ENCODE data around the gene CEND1.

Gene CEND1

DNA sequence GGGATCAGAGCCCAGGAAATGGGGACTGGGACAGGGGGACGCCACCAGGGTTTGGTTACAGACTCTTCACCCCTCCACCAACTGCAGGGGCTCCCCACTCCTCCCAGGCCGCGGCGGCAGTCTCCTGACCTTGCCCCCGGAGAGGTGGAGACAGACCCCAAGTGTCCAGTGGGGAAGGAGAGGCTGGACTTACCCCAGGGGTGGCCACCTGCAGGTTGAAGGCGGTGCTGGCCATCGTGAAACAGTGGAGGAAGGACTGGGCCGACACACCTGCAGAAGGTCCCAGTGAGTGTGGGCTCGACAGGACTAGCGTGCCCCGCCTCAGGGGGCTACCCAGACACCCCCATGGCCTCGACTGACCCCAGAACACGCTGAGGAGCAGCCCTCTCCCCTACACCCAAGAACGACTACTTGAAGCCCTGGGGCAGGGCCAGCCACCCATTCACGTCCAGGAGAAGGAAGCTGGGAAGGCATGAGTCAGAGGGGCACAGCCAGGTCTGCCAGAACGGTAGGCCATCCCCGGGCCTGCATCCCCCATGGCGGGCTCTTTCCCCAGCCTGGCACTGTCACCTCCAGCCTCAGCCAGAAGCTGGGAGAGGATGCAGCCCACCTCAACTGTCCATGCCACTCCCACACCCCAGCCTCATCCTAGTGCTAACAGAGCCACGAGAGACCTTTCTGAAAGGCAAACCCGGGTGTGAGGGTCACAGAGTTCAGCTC is 14.9 kb downstream of the CEND1 start:
- H3K36me3 Mint-ChIP-seq (ENCODE audit: low read depth): no peaks in the 10 kb centered on the region
- H3K27me3 Mint-ChIP-seq (ENCODE audit: low read depth): no peaks in the 10 kb centered on the region
- H3K9me3 Mint-ChIP-seq: no peaks in the 10 kb centered on the region
- H3K4me3 Mint-ChIP-seq: peak overlapping the region; percentile 56
- no peak overlapping the region for H3K27ac Mint-ChIP-seq
- peaks cover 9% of the 10 kb centered on the region for H3K4me1 Mint-ChIP-seq (ENCODE audit: low read depth)

GRCh38 chr11:773830-774229 is 16.1 kb downstream of the CEND1 start:
- no peaks in the 10 kb centered on the region for H3K36me3 Mint-ChIP-seq (ENCODE audit: low read depth)

DNA sequence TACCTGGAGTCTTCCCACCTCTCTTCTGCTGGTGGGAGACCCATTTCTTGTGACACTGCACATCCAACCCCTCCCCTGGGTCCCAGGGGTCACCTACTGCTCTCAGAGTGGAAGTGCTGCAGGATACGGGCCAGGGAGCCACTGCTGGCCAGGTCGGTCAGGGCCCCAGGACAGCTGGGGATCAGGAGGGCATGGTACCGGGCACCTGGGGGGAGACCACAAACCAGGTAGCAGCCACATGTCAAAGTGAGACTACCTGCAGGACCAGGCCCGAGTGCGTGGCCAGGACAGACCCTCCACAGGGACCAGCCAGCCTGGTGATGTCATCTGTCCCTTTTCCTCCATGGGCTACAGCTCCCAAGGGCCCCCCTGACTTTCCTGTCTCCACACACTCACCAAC is 16.5 kb downstream of the CEND1 start:
- Mint-ChIP-seq H3K27me3 (ENCODE audit: low read depth) (no peaks in the 10 kb centered on the region), H3K36me3 (ENCODE audit: low read depth) (no peaks in the 10 kb centered on the region), H3K4me1 (ENCODE audit: low read depth) (peaks cover 9% of the 10 kb centered on the region), H3K27ac (no peak overlapping the region), H3K4me3 (no peak overlapping the region), H3K9me3 (no peaks in the 10 kb centered on the region)

More at GRCh38 chr11:773830-774229, 16.1 kb downstream of the CEND1 start:
- Mint-ChIP-seq H3K27me3 (ENCODE audit: low read depth) (no peaks in the 10 kb centered on the region), H3K4me3 (no peak overlapping the region), H3K27ac (no peak overlapping the region), H3K9me3 (no peaks in the 10 kb centered on the region), H3K4me1 (ENCODE audit: low read depth) (peaks cover 9% of the 10 kb centered on the region)

GRCh38 chr11:772429-773390 is 17.2 kb downstream of the CEND1 start:
- Mint-ChIP-seq H3K4me1 (ENCODE audit: low read depth) (peaks cover 8% of the 10 kb centered on the region), H3K27me3 (ENCODE audit: low read depth) (no peaks in the 10 kb centered on the region), H3K9me3 (no peaks in the 10 kb centered on the region), H3K36me3 (ENCODE audit: low read depth) (no peaks in the 10 kb centered on the region), H3K27ac (no peak overlapping the region), H3K4me3 (no peak overlapping the region)

GRCh38 chr11:771617-772204 is 18.2 kb downstream of the CEND1 start:
- Mint-ChIP-seq H3K4me3 (no peak overlapping the region), H3K9me3 (no peaks in the 10 kb centered on the region), H3K27me3 (ENCODE audit: low read depth) (no peaks in the 10 kb centered on the region), H3K27ac (no peak overlapping the region), H3K36me3 (ENCODE audit: low read depth) (peaks cover 1% of the 10 kb centered on the region), H3K4me1 (ENCODE audit: low read depth) (peaks cover 8% of the 10 kb centered on the region)

DNA sequence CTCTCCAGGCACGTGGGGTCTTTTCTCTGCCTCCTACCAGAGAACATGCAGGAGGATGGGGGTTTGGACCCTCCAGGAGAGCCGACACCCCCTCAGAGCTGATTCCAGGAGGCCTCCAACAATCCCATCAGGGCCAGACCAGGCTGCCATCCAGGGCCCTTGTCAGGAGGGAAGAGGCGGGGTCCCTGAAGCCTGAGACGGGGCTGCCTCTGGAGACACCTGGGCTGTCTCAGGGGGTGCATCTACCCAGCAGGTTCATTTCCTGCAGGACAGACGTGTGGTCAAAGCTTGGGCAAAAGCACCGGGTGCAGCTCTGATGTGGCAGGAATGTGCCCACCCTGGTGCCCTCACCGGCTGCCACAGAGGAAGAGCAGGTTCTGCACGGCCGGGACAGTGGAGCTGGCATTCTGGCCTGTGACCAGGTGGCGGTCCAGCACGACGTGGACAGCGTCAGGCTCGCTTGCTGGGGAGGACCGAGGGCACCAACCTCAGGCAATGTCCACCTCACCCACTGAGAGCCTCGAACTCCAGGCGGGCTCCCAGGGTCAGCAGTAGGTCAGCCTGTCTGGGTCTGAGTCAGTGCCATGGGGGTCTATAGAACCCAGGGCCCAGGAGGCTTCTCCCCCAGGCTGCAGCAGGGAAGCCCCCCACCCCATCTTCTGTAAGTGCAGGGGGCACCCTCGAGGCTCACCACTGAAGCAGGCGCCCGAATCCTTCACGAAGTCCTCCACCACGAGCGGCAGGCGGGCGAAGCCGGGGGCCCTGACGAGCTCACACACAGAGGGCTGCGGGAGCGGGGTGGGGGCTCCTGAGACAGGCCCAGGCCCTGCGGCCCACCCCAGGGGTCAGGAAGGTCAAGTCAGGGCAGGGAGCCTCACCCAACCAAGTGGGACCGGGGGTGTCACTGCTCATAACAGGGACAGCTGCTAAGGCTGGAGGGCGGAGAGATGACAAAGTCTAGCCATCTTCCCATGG is 19.0 kb downstream of the CEND1 start:
- Mint-ChIP-seq H3K9me3 (no peaks in the 10 kb centered on the region), H3K27ac (no peak overlapping the region), H3K4me3 (no peak overlapping the region), H3K36me3 (ENCODE audit: low read depth) (peaks cover 4% of the 10 kb centered on the region), H3K4me1 (ENCODE audit: low read depth) (peaks cover 4% of the 10 kb centered on the region), H3K27me3 (ENCODE audit: low read depth) (no peaks in the 10 kb centered on the region)

- H3K36me3 Mint-ChIP-seq (ENCODE audit: low read depth): peaks cover 4% of the 10 kb centered on the region
Observed at GRCh38 chr11:769887-770641, 19.8 kb downstream of the CEND1 start.

DNA sequence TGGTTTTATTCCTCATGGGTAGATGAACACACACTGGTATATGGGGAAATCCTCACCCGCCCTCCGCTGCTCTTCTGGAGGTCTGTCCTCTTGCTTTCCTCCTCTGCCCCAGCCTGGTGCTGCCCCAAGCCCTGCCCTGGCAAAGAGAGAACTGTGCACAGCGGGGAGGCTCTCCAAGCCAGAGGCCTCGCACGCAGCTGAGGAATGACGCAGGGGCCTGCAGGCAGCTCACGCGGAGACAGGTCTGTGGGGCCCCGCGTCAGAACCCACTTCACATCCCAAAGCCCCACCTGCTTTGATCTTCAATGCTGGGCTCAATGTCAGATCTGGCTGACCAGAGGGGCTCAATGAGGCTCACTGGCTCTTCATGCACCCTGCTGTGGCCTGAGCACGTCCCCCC is 22.7 kb downstream of the CEND1 start:
- H3K27me3 Mint-ChIP-seq (ENCODE audit: low read depth): no peaks in the 10 kb centered on the region
- H3K36me3 Mint-ChIP-seq (ENCODE audit: low read depth): peaks cover 11% of the 10 kb centered on the region
- H3K4me3 Mint-ChIP-seq: no peak overlapping the region
- H3K9me3 Mint-ChIP-seq: no peaks in the 10 kb centered on the region
- no peaks in the 10 kb centered on the region for H3K4me1 Mint-ChIP-seq (ENCODE audit: low read depth)
- H3K27ac Mint-ChIP-seq: no peak overlapping the region

More at GRCh38 chr11:769887-770641, 19.8 kb downstream of the CEND1 start:
- H3K27me3 Mint-ChIP-seq (ENCODE audit: low read depth): no peaks in the 10 kb centered on the region
- no peak overlapping the region for H3K4me3 Mint-ChIP-seq
- no peak overlapping the region for H3K27ac Mint-ChIP-seq
- no peaks in the 10 kb centered on the region for H3K9me3 Mint-ChIP-seq
- no peaks in the 10 kb centered on the region for H3K4me1 Mint-ChIP-seq (ENCODE audit: low read depth)

DNA sequence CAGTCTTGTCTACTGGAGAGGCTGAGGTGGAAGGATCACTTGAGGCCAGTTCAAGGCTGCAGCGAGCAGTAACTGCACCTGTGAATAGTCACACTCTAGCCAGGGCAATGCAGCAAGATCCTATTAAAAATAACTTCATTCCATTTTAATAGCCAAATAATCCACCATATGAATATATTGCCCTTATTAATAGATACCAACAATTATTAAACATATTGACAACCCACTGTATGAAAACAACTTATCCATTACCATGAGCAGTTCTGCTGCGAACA is 23.0 kb downstream of the CEND1 start:
- no peaks in the 10 kb centered on the region for H3K4me1 Mint-ChIP-seq (ENCODE audit: low read depth)
- no peak overlapping the region for H3K27ac Mint-ChIP-seq
- H3K36me3 Mint-ChIP-seq (ENCODE audit: low read depth): peaks cover 13% of the 10 kb centered on the region
- H3K27me3 Mint-ChIP-seq (ENCODE audit: low read depth): no peaks in the 10 kb centered on the region
- H3K9me3 Mint-ChIP-seq: no peaks in the 10 kb centered on the region
- H3K4me3 Mint-ChIP-seq: no peak overlapping the region

GRCh38 chr11:766106-766935 is 23.6 kb downstream of the CEND1 start:
- H3K9me3 Mint-ChIP-seq: no peaks in the 10 kb centered on the region
- no peak overlapping the region for H3K4me3 Mint-ChIP-seq

GRCh38 chr11:765802-766091 is 24.1 kb downstream of the CEND1 start:
- H3K9me3 Mint-ChIP-seq: no peaks in the 10 kb centered on the region
- no peak overlapping the region for H3K4me3 Mint-ChIP-seq
- peaks cover 18% of the 10 kb centered on the region for H3K36me3 Mint-ChIP-seq (ENCODE audit: low read depth)
- H3K27ac Mint-ChIP-seq: no peak overlapping the region
- no peaks in the 10 kb centered on the region for H3K27me3 Mint-ChIP-seq (ENCODE audit: low read depth)
- H3K4me1 Mint-ChIP-seq (ENCODE audit: low read depth): no peaks in the 10 kb centered on the region

More at GRCh38 chr11:766106-766935, 23.6 kb downstream of the CEND1 start:
- H3K4me1 Mint-ChIP-seq (ENCODE audit: low read depth): no peaks in the 10 kb centered on the region
- no peaks in the 10 kb centered on the region for H3K27me3 Mint-ChIP-seq (ENCODE audit: low read depth)
- H3K27ac Mint-ChIP-seq: no peak overlapping the region
- H3K36me3 Mint-ChIP-seq (ENCODE audit: low read depth): peaks cover 18% of the 10 kb centered on the region

DNA sequence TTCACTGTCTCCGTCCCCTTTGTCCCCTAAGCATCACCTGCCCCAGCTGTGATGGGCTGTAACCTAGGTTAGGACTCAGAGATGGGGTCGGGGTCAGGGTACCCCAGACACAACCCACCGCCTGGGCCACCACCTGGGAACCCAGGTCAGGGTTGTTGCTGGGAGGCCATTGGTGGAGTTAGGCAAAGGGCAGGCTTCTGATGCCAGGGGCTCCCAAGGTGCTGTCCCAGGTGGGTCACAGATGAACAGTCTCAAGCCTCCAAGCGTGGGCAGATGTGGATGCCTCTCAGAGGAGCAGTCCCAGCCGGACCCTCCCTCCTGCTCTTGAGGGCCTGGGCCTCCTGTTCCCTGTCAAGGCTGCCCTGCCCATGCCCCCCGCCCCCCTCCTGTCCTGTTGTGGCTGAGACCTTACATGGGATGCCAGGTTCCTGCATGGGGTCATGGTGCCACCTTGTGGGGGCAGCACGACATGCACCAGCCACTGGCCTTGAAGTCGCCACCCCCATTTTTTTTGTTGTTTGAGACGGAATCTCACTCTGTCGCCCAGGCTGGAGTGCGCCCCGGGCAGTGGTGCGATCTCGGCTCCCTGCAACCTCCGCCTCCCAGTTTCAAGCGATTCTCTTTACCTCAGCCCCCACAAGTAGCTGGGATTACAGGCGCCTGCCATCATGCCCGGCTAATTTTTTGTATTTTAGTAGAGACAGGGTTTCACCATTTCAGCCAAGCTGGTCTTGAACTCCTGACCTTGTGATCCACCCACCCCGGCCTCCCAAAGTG is 24.7 kb downstream of the CEND1 start:
- Mint-ChIP-seq H3K36me3 (ENCODE audit: low read depth) (peaks cover 19% of the 10 kb centered on the region), H3K27ac (no peak overlapping the region), H3K4me3 (no peak overlapping the region), H3K4me1 (ENCODE audit: low read depth) (peaks cover 1% of the 10 kb centered on the region), H3K9me3 (no peaks in the 10 kb centered on the region), H3K27me3 (ENCODE audit: low read depth) (no peaks in the 10 kb centered on the region)
